ACC112 (cell line): ENCODE results near the gene NEU4.
"Not testable (repeated sequence)": the region's sequence is repeated elsewhere in the genome, so short reads cannot be mapped to it uniquely, and the experiment has no call there.

ENCODE experiments used
- H2AFZ ChIP-seq: fragments of 200-600 bp; sonication (generic); one replicate; pipeline ENCODE4 v1.6.0; 2017; ENCODE audit warnings: antibody characterized with exemption, low read length; ENCODE audit not compliant: unreplicated experiment
- H3K27ac ChIP-seq: fragments of 200-600 bp; sonication (generic); 2 replicates; pipeline ENCODE4 v1.5.1; 2014; ENCODE audit warnings: low read depth, mild to moderate bottlenecking, antibody characterized with exemption, low read length, moderate library complexity
- H3K27me3 ChIP-seq: fragments of 200-600 bp; sonication (generic); 2 replicates; pipeline ENCODE4 v1.6.1; 2014; ENCODE audit warnings: mild to moderate bottlenecking, antibody characterized with exemption, low read length, moderate library complexity, mixed read lengths; ENCODE audit not compliant: insufficient read depth
- H3K36me3 ChIP-seq: fragments of 200-600 bp; sonication (generic); 2 replicates; pipeline ENCODE4 v1.6.1; 2016; ENCODE audit warnings: mild to moderate bottlenecking, antibody characterized with exemption, low read length, moderate library complexity, mixed read lengths; ENCODE audit not compliant: insufficient read depth
- H3K4me1 ChIP-seq: fragments of 200-600 bp; sonication (generic); one replicate; pipeline ENCODE4 v1.6.1; 2016; ENCODE audit warnings: low read length, mixed read lengths; ENCODE audit not compliant: insufficient read depth, unreplicated experiment, control insufficient read depth
- H3K4me3 ChIP-seq: fragments of 200-600 bp; sonication (generic); 2 replicates; pipeline ENCODE4 v1.5.1; 2014; ENCODE audit warnings: mild to moderate bottlenecking, low read depth, low read length
- H3K79me2 ChIP-seq: fragments of 200-600 bp; sonication (generic); one replicate; pipeline ENCODE4 v1.6.0; 2016; ENCODE audit warnings: low read length; ENCODE audit not compliant: control insufficient read depth, unreplicated experiment, insufficient read depth

NEU4 gene

DNA sequence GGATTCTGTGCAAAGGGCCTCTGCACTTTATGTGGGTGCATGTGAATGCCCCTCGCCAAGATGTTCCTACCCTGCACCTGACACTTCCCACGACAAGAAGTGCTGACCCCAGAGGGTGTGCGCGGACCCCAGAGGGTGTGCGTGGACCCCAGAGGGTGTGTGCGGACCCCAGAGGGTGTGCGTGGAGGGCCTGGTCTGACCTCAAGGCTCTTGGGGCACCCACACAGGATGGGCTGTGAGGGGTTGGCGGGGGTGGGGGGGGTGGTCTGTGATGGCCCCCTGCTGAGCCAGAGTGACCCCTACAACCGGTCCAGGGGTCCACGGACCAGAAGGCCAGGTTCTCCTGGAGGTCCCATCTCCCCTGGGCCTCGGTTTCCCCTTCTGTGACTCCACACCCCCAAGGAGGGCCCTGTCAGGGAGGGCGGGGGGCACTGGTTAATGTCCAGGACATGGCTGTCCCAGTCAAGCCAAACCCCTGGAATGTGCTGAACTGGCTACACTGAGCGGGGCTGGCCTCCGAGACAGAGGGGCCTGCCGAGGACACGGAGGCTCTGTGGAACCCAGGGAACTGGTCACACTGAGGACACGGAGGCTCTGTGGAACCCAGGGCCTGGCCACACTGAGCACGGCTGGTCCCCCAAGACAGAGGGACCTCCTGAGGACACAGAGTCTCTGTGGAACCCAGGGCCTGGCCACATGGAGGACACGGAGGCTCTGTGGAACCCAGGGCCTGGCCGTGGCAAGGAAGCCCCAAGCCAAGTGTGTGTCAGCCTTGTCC is 3.1 kb downstream of the NEU4 start:
- Histone ChIP-seq H3K4me1 (no peaks in the 10 kb centered on the region), H3K36me3 (no peaks in the 10 kb centered on the region), H3K27ac (no peak overlapping the region), H2AFZ (no peak overlapping the region), H3K79me2 (no peaks in the 10 kb centered on the region), H3K27me3 (no peaks in the 10 kb centered on the region), H3K4me3 (no peak overlapping the region)

DNA sequence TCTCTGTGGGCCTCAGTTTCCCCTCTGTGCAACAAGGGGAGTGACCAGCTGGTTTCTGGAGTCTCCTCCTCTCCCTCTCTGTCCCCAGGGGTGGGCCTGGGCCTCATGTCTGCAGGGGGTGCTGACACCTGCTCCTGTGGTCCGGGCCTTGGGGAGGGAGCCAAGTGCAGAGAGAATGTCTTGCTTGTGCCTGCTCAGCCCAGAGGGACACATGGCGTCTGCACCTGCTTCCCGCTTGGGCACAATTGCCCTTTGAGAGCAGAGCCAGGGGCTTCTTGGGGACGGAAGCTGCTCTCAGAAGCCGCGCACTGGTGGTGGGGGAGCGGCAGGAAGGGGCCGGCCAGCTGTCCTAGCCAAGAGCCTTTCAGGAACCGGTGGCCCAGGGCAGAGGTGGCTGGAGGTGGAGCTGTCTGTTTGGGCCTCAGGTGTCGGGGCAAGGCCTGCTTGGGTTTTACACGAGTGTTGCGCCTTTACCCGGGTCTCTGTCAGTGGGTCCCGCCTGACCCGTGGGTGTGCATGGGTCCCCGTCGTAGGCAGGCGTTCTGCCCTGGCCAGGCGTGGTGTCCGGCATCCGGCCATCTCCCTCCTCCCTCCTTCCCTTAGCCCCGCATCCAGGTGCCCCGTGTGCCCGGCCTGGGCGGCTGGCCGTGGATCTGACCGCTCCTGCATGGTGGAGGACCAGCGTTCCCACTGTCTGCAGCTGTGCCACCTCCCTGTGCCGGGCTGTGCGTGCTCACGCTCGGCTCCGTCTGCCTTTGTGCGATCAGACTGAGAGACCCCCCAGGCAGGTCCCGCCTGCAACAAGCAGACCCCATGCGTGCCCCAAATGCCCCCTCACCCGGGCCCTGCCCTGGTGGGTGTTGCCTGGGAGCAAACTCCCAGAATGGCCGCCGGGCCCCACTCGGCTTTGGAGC is 4.0 kb downstream of the NEU4 start:
- Histone ChIP-seq H2AFZ (no peak overlapping the region), H3K27me3 (no peaks in the 10 kb centered on the region), H3K4me1 (no peaks in the 10 kb centered on the region), H3K27ac (no peak overlapping the region; the same call in 1 of the 2 replicates), H3K4me3 (no peak overlapping the region), H3K79me2 (no peaks in the 10 kb centered on the region), H3K36me3 (no peaks in the 10 kb centered on the region)

DNA sequence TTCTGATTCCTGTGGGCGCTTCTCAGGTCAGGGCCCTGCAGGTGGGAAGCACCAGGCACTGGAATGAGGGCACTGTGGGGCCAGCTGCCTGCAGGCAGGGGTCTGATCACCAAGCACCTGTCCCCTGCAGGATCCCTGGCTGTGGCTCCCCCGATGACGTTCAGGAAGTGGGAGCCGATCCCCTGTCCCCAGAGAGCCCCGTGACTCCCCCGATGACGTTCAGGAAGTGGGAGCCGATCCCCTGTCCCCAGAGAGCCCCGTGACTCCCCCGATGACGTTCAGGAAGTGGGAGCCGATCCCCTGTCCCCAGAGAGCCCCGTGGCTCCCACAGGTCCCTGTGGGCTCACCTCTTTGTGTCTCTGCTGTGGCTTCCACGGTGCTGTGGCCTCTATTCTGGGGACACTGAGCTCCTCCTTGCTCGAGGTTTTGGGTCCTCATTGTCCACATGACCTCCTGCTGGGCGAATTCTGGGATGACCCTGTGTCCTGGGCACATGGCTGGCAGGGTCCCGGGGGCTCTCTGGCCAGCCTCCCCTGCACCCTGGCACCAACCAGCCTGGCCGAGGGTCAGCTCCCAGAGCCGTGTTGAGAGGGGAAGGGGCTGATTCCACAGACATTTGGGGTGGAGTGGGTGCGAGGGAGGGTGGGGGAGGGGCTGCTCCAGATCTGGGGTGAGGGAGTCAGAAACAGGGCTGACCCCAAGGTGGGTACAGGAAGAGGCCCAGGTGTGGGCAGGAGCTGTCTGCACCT is 4.8 kb downstream of the NEU4 start:
- H3K36me3 ChIP-seq = no peaks in the 10 kb centered on the region
- peak overlapping the region; percentile 55; the same call in 1 of the 2 replicates for H3K27ac ChIP-seq
- H3K27me3 ChIP-seq = no peaks in the 10 kb centered on the region
- no peak overlapping the region for H3K4me3 ChIP-seq
- no peaks in the 10 kb centered on the region for H3K79me2 ChIP-seq
- no peaks in the 10 kb centered on the region for H3K4me1 ChIP-seq
- H2AFZ ChIP-seq = no peak overlapping the region

DNA sequence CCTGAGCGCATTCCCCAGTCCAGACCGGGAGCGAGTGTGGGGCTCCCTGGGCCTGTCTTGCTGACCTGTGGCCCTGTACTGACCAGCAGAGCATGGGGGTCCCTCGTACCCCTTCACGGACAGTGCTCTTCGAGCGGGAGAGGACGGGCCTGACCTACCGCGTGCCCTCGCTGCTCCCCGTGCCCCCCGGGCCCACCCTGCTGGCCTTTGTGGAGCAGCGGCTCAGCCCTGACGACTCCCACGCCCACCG is 5.3 kb downstream of the NEU4 start:
- no peak overlapping the region for H2AFZ ChIP-seq
- no peak overlapping the region for H3K27ac ChIP-seq
- no peaks in the 10 kb centered on the region for H3K27me3 ChIP-seq
- H3K4me3 ChIP-seq = no peak overlapping the region
- H3K79me2 ChIP-seq = no peaks in the 10 kb centered on the region
- H3K4me1 ChIP-seq = no peaks in the 10 kb centered on the region
- H3K36me3 ChIP-seq = no peaks in the 10 kb centered on the region

DNA sequence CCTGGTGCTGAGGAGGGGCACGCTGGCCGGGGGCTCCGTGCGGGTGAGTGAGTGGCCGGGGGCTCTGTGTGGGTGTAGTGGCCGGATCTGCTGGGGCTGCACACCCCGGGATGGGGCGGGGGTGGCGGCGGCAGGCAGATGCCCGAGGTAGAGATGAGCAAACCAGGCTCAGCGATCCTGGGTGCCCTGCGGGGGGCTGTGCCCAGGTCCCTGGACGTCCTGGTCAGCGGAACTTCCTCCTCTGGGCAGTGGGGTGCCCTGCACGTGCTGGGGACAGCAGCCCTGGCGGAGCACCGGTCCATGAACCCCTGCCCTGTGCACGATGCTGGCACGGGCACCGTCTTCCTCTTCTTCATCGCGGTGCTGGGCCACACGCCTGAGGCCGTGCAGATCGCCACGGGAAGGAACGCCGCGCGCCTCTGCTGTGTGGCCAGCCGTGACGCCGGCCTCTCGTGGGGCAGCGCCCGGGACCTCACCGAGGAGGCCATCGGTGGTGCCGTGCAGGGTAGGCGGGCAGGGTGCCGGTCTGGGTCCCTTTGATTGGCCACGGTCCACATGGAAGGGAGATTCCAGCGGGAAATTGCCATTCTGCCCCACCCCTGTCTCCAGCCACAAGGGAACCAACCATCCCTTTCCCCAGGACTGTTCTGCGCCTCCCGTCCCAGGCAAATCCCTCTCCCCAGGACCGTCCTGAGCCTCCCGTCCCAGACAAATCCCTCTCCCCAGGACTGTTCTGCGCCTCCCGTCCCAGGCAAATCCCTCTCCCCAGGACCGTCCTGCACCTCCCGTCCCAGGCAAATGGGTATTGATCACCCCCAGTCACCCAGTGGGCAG is 5.9 kb downstream of the NEU4 start:
- H3K36me3 ChIP-seq = no peaks in the 10 kb centered on the region
- no peaks in the 10 kb centered on the region for H3K4me1 ChIP-seq
- H3K4me3 ChIP-seq = no peak overlapping the region
- no peak overlapping the region for H2AFZ ChIP-seq
- no peaks in the 10 kb centered on the region for H3K27me3 ChIP-seq
- H3K79me2 ChIP-seq = no peaks in the 10 kb centered on the region
- no peak overlapping the region for H3K27ac ChIP-seq

DNA sequence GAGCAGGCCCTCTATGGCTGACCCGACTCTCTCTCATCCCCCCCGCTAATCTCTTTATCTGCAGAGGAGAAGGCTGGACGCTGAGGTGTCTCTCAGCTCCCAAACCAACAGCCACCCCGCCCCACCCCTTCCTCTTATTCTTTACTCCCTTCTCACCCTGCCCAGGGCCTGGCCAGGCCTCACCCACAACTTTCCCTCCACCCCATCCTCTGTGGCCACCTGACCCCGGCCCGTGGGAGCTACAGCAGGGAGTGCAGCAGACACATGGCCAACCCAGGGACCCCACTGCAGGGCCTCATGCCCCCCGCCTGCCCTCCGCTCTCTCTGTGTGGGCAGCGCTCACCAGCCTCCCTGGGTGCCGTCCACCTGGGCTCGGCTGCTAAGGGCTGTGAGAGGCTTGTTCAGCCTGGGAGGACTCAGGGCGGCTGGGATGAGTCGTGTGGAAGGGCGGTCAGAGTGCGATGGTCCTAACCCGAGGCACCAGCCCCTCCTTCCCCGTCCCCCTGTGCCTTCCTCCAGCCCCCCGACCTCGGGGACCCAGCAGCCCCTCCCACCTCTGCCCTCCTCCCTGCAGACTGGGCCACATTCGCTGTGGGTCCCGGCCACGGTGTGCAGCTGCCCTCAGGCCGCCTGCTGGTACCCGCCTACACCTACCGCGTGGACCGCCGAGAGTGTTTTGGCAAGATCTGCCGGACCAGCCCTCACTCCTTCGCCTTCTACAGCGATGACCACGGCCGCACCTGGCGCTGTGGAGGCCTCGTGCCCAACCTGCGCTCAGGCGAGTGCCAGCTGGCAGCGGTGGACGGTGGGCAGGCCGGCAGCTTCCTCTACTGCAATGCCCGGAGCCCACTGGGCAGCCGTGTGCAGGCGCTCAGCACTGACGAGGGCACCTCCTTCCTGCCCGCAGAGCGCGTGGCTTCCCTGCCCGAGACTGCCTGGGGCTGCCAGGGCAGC is 6.8 kb downstream of the NEU4 start:
- Histone ChIP-seq H3K4me3 (no peak overlapping the region), H2AFZ (no peak overlapping the region), H3K4me1 (no peaks in the 10 kb centered on the region), H3K36me3 (no peaks in the 10 kb centered on the region), H3K79me2 (no peaks in the 10 kb centered on the region), H3K27me3 (no peaks in the 10 kb centered on the region), H3K27ac (no peak overlapping the region)

DNA sequence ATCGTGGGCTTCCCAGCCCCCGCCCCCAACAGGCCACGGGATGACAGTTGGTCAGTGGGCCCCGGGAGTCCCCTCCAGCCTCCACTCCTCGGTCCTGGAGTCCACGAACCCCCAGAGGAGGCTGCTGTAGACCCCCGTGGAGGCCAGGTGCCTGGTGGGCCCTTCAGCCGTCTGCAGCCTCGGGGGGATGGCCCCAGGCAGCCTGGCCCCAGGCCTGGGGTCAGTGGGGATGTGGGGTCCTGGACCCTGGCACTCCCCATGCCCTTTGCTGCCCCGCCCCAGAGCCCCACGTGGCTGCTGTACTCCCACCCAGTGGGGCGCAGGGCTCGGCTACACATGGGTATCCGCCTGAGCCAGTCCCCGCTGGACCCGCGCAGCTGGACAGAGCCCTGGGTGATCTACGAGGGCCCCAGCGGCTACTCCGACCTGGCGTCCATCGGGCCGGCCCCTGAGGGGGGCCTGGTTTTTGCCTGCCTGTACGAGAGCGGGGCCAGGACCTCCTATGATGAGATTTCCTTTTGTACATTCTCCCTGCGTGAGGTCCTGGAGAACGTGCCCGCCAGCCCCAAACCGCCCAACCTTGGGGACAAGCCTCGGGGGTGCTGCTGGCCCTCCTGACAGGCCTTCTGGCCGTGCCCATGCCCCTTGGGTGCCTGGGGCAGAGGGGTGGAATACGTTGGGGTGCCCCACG is 7.6 kb downstream of the NEU4 start:
- no peaks in the 10 kb centered on the region for H3K79me2 ChIP-seq
- H3K4me3 ChIP-seq = no peak overlapping the region
- no peak overlapping the region for H2AFZ ChIP-seq
- H3K36me3 ChIP-seq = no peaks in the 10 kb centered on the region
- no peaks in the 10 kb centered on the region for H3K27me3 ChIP-seq
- no peak overlapping the region for H3K27ac ChIP-seq
- no peaks in the 10 kb centered on the region for H3K4me1 ChIP-seq

DNA sequence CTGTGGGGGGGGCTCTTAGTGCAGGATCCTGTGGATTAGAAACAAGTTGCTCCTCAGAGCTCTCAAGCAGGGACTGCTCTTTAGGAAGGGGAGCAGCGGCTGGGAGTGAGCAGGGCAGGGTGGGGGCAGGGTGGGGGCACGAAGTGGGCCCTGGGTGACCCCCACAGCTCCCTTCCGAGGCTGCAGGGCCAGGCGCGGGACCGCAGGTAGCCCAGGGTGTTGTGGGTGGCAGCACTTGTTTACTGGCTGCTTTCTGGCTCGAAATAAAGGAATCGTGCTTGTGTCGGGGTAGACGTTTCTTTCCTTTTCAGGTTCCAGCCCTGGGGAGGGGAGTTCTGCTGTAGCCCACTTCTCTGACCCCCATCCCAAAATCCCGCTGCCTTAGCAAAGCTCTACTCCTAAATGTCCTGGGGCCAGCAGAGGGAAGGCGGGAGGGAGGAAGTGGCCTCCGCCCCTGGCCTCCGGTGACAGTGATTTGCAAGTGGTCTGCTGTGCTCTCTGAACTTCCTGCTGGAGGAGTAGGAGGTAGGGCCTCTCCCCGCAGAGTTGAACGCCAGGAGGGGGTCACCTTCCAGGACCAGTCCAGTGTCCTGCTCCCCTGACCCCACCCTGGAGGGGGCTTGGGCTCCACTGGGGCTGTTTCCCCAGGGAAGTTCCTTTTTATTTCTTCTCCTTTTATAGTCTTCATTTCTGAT is 8.3 kb downstream of the NEU4 start:
- no peak overlapping the region for H2AFZ ChIP-seq
- no peaks in the 10 kb centered on the region for H3K79me2 ChIP-seq
- H3K36me3 ChIP-seq = no peaks in the 10 kb centered on the region
- no peak overlapping the region for H3K27ac ChIP-seq
- H3K27me3 ChIP-seq = no peaks in the 10 kb centered on the region
- no peaks in the 10 kb centered on the region for H3K4me1 ChIP-seq
- no peak overlapping the region for H3K4me3 ChIP-seq

DNA sequence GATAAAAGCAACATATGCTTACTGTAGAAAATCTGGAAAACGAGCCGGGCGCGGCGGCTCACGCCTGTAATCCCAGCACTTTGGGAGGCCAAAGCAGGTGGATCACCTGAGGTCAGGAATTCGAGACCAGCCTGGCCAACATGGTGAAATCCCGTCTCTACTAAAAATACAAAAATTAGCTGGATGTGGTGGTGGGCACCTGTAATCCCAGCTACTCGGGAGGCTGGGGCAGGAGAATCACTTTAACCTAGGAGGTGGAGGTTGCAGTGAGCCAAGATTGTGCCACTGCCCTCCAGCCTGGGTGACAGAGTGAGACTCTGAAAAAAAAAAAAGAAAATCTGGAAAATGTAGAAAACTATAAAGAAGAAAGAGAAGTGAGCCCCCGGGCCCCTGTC is 8.8 kb downstream of the NEU4 start:
- not testable (repeated sequence) for H3K79me2 ChIP-seq, H3K27ac ChIP-seq, H2AFZ ChIP-seq, H3K4me1 ChIP-seq, H3K4me3 ChIP-seq, H3K36me3 ChIP-seq, H3K27me3 ChIP-seq
